Osteocyte (in vitro differentiated cells): Measurements from ENCODE around the gene DGKQ. TPM values are rescaled to one million over a fixed set of nuclear protein-coding genes. Genes with fewer than 3 reads are reported as not detected.

Source experiments
- DNase-seq: peaks from one replicate; pipeline ENCODE4 v3.0.0; 2021; ENCODE audit warnings: mixed read lengths; ENCODE audit not compliant: unreplicated experiment; ENCODE audit errors: extremely low spot score
- H3K27ac Mint-ChIP-seq: one replicate; pipeline ENCODE4 v1.8.0; 2021; ENCODE audit warnings: mild to moderate bottlenecking, mixed read lengths; ENCODE audit not compliant: unreplicated experiment
- H3K27me3 Mint-ChIP-seq: one replicate; pipeline ENCODE4 v1.8.0; 2021; ENCODE audit warnings: mixed read lengths; ENCODE audit not compliant: unreplicated experiment
- H3K36me3 Mint-ChIP-seq: one replicate; pipeline ENCODE4 v1.8.0; 2021; ENCODE audit warnings: mixed read lengths; ENCODE audit not compliant: unreplicated experiment
- H3K4me1 Mint-ChIP-seq: one replicate; pipeline ENCODE4 v1.8.0; 2021; ENCODE audit warnings: mixed read lengths; ENCODE audit not compliant: unreplicated experiment
- H3K4me3 Mint-ChIP-seq: one replicate; pipeline ENCODE4 v1.8.0; 2021; ENCODE audit warnings: mild to moderate bottlenecking, moderate library complexity, mixed read lengths; ENCODE audit not compliant: unreplicated experiment
- H3K9me3 Mint-ChIP-seq: one replicate; pipeline ENCODE4 v1.8.0; 2021; ENCODE audit warnings: mixed read lengths; ENCODE audit not compliant: unreplicated experiment
- total RNA-seq: library from RNA; stranded (reverse); gene quantifications from 2 replicates; pipeline ENCODE4 v1.2.1, GENCODE V29; 2021
- TF ChIP-seq, protein P1 (sequence below): fragments of 200-600 bp; sonication (generic); IDR thresholded peaks from 2 replicates; pipeline ENCODE4 v1.5.0; 2021; ENCODE audit warnings: antibody characterized with exemption, mild to moderate bottlenecking, moderate library complexity

Gene DGKQ
- total RNA-seq, 1 donor from 2014 or later: 18.5 TPM

DNA sequence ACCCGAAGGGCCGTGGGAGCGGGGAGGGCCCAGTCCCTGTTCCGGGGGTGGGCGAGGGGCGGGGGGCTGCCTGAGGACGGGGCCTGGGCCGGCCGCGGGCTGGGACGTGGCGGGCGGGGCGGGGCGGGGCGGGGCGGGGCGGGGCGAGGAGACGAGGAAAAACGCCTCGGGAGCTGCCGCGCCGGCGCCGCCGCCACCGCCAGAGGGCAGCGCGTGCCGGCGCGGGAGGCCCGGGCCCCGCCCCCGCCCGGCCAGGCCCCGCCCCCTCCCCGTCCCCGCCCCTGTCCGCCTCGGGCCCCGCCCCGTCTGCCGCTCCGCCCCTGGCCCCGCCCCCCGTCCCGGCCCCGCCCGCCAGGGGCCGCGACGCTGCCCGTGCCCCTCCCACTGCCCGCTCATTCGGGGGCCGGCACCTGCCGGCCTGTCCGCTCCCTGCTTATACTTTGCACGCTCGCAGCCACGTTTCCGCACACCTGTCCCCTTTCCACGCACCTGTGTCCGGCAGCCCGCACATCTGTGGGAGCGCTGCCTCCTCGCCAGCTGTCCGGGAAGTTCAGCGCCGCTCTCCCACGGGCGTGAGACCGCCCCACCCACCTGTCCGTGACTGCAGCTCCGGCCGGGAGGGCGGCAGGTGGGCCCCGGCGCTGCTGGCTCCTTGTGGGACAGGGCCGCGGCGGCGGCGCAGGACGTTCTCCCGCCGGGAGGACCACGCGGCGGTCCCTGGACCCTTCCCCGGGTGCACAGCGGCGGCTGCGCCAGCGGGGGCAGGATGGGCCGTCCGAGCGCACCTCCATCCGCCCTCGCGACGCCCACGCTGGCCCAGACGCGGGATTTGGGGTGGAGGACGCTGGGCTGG lies 36.4 kb upstream of the DGKQ start:
- TF ChIP-seq, protein P1, sequence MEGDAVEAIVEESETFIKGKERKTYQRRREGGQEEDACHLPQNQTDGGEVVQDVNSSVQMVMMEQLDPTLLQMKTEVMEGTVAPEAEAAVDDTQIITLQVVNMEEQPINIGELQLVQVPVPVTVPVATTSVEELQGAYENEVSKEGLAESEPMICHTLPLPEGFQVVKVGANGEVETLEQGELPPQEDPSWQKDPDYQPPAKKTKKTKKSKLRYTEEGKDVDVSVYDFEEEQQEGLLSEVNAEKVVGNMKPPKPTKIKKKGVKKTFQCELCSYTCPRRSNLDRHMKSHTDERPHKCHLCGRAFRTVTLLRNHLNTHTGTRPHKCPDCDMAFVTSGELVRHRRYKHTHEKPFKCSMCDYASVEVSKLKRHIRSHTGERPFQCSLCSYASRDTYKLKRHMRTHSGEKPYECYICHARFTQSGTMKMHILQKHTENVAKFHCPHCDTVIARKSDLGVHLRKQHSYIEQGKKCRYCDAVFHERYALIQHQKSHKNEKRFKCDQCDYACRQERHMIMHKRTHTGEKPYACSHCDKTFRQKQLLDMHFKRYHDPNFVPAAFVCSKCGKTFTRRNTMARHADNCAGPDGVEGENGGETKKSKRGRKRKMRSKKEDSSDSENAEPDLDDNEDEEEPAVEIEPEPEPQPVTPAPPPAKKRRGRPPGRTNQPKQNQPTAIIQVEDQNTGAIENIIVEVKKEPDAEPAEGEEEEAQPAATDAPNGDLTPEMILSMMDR: peak; percentile 34
- peak overlapping the region; percentile 74 for H3K4me3 Mint-ChIP-seq
- H3K36me3 Mint-ChIP-seq: no peaks in the 10 kb centered on the region
- DNase-seq: no peak
- H3K27ac Mint-ChIP-seq: no peak overlapping the region
- peaks cover 7% of the 10 kb centered on the region for H3K27me3 Mint-ChIP-seq
- H3K9me3 Mint-ChIP-seq: peaks cover 7% of the 10 kb centered on the region
- H3K4me1 Mint-ChIP-seq: peaks cover 15% of the 10 kb centered on the region

DNA sequence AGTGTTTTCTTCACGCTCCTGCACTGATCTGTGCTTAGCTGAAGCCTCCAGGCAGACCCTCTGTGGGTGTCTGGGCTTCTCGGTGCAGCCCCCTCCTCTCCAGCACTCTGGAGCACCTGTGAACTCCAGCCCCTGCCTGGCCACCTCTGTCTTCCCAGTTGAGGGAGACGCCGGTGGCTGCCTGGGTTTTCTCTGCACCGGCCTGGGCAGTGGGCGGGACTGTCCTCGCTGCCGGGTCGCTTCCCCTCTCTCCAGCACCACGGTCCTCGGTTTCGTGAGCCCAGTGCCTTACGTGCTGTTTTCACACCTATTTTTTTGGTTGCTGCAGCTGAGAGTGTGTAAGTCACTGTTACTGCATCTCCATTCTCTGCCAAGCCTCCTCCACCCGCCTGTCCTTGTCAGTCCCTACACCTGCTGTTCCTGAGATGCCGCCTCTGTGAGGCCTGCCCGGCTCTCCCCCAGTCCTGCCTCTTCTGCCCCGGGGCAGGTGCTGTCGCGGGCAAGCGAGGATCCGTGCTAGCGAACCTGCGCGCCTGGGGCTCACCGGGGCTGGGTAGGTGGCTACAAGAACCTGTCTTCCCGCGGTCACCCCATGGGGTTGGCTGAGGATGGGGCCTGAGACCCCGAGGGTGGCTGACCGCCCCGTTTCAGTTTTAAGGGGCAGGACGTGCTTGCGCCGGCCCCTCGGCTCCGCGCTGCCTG lies 35.6 kb upstream of the DGKQ start:
- no peaks in the 10 kb centered on the region for H3K36me3 Mint-ChIP-seq
- no peak for DNase-seq
- H3K4me3 Mint-ChIP-seq: peak overlapping the region; percentile 69
- peaks cover 12% of the 10 kb centered on the region for H3K4me1 Mint-ChIP-seq
- H3K9me3 Mint-ChIP-seq: peaks cover 7% of the 10 kb centered on the region
- H3K27ac Mint-ChIP-seq: no peak overlapping the region
- TF ChIP-seq, protein P1: no peak
- peaks cover 7% of the 10 kb centered on the region for H3K27me3 Mint-ChIP-seq

DNA sequence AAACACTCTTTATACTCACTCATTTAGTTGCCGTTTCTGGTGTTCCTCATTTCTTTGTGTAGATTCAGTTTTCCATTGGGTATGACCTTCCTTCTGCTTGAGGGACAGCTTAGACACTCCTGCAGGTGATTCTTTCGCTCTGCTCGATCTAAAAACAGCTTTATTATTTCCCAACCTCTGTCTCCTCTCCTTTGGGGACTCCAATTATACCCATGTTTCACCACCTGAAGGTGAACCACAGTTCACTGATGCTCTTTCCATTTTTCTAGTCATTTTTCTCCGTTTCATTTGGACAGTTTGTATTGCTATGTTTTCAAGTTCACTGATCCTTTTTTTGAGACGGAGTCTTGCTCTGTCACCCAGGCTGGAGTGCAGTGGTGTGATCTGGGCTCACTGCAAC lies 33.5 kb upstream of the DGKQ start:
- H3K4me3 Mint-ChIP-seq: no peak overlapping the region
- no peaks in the 10 kb centered on the region for H3K36me3 Mint-ChIP-seq
- TF ChIP-seq, protein P1: no peak
- peaks cover 7% of the 10 kb centered on the region for H3K27me3 Mint-ChIP-seq
- no peak for DNase-seq
- H3K9me3 Mint-ChIP-seq: peaks cover 7% of the 10 kb centered on the region
- peaks cover 8% of the 10 kb centered on the region for H3K4me1 Mint-ChIP-seq
- no peak overlapping the region for H3K27ac Mint-ChIP-seq

DNA sequence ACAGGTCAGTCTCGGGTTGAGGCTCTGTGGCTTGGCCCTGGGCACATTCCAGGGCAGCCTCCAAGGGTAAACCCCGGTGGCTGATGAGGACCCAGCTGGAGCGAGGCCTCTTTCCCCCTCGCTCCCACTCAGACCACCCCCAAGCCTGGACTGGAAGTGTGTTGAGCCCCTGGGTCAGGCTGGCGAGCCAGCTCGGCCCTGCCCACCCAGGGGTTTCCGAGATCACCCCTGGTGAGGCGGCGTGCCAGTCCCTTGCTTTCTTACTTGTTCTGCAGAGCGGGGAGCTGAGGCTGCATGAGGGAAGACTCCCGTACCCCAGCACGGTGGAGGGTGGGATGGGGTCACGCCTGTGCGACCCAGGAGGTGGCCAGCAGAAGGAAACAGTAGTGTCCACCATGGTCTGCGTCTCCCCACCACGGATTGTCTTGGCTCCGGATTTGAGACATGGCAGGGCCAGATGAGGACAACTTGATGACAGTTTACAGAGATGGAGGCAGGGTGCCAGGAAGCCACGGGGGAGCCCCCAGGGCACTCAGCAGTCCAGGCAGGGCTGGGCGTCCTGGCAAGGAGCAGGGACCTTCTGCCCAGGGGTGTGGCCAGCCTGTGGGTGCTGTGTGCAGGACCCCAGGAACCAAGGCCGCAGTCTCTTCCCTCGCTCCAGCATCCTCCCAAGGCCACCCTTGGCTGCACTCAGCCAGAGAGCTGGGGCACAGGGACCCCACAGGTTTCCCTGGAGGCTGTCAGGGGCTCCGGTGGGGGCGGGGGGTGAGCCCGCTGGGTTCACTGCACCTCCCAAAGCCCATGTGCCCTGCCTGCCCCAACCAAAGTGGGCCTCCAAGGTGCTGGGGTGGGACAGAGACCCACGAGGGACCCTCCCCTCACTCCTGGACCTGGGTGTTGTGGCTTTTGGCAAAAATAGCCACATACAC lies 31.5 kb upstream of the DGKQ start:
- Mint-ChIP-seq H3K4me1 (peaks cover 4% of the 10 kb centered on the region), H3K27ac (no peak overlapping the region), H3K9me3 (peaks cover 7% of the 10 kb centered on the region), H3K36me3 (no peaks in the 10 kb centered on the region), H3K27me3 (peaks cover 7% of the 10 kb centered on the region), H3K4me3 (no peak overlapping the region)
- TF ChIP-seq, protein P1: no peak
- DNase-seq: no peak
